DND-41 (cell line): ENCODE measurements around the gene CRAMP1.

ENCODE experiments used
- CTCF ChIP-seq: IDR thresholded peaks from 2 replicates; pipeline ENCODE4 v1.5.1; 2012; ENCODE audit warnings: borderline replicate concordance, low read length, moderate library complexity, mild to moderate bottlenecking; ENCODE audit not compliant: poor library complexity, severe bottlenecking; ENCODE audit errors: extremely low read depth
- EZH2 ChIP-seq: IDR thresholded peaks from 3 replicates; pipeline ENCODE4 v1.6.1; 2012; ENCODE audit warnings: borderline replicate concordance, low read depth, mild to moderate bottlenecking, moderate library complexity, low read length, inconsistent platforms; ENCODE audit not compliant: severe bottlenecking

GRCh38 chr16:1643521-1643920 lies 31.4 kb downstream of the CRAMP1 start:
- TF ChIP-seq CTCF (no peak), EZH2 (no peak)
